ENCODE results near the gene MBIP.

DNA sequence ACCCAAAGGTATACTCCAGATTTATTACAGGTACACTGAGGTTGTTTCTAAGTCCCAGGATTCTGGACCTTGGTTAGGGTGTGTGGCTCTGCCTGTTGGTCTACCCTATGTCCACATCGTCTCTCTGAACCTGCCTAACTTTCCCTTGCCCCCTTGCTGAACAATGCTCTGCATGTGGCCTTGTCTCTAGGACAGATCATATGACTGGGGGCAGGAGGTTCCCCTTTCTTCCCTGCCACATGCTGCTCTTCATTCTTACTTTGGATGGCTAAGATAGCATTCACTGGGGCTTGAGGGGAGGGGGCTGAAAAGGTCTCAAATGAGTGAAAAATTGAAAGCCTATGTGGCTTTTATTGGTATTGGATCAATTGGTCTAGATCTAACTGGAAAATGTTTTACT is 49.2 kb downstream of the MBIP start:
- no peak for TF ChIP-seq POLR2A (IDR thresholded peaks at IDR 0.05)
- TF ChIP-seq, protein P1, sequence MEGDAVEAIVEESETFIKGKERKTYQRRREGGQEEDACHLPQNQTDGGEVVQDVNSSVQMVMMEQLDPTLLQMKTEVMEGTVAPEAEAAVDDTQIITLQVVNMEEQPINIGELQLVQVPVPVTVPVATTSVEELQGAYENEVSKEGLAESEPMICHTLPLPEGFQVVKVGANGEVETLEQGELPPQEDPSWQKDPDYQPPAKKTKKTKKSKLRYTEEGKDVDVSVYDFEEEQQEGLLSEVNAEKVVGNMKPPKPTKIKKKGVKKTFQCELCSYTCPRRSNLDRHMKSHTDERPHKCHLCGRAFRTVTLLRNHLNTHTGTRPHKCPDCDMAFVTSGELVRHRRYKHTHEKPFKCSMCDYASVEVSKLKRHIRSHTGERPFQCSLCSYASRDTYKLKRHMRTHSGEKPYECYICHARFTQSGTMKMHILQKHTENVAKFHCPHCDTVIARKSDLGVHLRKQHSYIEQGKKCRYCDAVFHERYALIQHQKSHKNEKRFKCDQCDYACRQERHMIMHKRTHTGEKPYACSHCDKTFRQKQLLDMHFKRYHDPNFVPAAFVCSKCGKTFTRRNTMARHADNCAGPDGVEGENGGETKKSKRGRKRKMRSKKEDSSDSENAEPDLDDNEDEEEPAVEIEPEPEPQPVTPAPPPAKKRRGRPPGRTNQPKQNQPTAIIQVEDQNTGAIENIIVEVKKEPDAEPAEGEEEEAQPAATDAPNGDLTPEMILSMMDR (IDR thresholded peaks at IDR 0.05): no peak

Measured in esophagus squamous epithelium (tissue), 4 donors.